ENCODE data around the gene APCDD1.

DNA sequence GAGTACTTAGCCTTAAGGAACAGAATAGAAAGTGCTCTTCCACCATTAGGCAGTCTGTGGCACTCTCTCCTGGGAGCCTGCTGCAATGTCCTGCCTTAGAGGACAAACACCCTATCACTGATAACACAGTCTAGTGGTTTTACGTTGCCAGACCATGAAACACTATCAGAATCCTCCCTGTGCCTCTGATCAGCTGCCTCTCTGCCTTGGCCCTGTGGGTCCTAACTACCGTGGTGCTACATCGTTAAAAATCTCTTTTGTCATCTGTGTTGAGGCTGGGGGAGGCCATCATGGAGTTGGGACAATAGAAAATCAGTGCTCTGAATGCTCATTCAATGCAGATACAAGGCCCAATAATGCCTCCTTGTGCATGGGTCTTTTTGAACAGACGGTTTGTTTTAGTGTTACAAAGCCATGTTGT, 11.9 kb upstream of the APCDD1 start:
- TF ChIP-seq, protein P1, sequence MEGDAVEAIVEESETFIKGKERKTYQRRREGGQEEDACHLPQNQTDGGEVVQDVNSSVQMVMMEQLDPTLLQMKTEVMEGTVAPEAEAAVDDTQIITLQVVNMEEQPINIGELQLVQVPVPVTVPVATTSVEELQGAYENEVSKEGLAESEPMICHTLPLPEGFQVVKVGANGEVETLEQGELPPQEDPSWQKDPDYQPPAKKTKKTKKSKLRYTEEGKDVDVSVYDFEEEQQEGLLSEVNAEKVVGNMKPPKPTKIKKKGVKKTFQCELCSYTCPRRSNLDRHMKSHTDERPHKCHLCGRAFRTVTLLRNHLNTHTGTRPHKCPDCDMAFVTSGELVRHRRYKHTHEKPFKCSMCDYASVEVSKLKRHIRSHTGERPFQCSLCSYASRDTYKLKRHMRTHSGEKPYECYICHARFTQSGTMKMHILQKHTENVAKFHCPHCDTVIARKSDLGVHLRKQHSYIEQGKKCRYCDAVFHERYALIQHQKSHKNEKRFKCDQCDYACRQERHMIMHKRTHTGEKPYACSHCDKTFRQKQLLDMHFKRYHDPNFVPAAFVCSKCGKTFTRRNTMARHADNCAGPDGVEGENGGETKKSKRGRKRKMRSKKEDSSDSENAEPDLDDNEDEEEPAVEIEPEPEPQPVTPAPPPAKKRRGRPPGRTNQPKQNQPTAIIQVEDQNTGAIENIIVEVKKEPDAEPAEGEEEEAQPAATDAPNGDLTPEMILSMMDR (IDR thresholded peaks at IDR 0.05), result no peak
- no peak for TF ChIP-seq POLR2AphosphoS5 (IDR thresholded peaks at IDR 0.05)

Data from gastroesophageal sphincter (tissue), 3 donors.